OCI-M2 (cell line): Measurements from ENCODE around the gene LEFTY1.
"Not testable (repeated sequence)": the region's sequence is repeated elsewhere in the genome, so short reads cannot be mapped to it uniquely, and the experiment has no call there.

Source experiments
- DNase-seq: peaks from one replicate; lab custom pipeline; 2025; ENCODE audit not compliant: unreplicated experiment; lab: John Stamatoyannopoulos, UW

The LEFTY1 gene

DNA sequence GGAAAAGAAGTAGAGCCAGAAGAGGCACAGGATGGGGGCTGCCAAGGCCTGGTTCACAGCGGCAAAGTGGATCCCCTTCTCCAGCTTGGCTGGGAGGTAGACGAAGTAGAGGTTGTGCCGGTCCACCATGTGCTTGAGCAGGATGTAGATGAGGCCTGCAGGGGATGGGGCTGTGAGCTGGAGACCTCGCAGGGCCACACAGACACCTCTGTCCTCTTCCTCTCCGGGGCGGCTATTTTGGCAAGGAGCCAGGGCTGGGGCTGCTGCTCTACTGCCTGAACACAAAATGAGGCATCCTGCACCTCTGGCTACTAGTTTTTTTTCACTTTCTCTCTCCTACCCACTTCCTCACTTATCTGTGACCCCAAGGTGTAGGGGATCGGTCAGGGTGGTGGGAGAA is 39.0 kb downstream of the LEFTY1 start:
- no peak for DNase-seq

GRCh38 chr1:225848030-225848955 is 40.7 kb downstream of the LEFTY1 start:
- no peak for DNase-seq

DNA sequence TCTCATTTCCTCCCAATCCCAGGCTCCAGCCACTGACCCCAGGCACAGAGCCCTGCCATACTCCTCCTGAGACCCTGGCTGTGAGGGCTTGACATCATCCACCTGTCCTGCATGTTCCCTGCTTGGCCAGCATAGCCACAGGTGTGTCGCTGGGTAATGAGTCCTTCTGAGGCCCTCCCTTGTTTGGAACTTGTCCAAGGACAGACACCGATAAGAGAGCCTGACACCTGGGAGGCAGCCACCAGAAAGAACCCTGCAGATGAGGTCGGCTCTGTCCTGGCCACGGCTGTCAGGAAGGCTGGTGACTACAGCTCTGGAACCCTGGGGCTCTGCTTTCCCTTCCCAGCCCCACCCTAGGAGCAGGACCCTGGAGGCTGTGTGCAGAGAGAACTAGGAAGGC is 41.3 kb downstream of the LEFTY1 start:
- no peak for DNase-seq

DNA sequence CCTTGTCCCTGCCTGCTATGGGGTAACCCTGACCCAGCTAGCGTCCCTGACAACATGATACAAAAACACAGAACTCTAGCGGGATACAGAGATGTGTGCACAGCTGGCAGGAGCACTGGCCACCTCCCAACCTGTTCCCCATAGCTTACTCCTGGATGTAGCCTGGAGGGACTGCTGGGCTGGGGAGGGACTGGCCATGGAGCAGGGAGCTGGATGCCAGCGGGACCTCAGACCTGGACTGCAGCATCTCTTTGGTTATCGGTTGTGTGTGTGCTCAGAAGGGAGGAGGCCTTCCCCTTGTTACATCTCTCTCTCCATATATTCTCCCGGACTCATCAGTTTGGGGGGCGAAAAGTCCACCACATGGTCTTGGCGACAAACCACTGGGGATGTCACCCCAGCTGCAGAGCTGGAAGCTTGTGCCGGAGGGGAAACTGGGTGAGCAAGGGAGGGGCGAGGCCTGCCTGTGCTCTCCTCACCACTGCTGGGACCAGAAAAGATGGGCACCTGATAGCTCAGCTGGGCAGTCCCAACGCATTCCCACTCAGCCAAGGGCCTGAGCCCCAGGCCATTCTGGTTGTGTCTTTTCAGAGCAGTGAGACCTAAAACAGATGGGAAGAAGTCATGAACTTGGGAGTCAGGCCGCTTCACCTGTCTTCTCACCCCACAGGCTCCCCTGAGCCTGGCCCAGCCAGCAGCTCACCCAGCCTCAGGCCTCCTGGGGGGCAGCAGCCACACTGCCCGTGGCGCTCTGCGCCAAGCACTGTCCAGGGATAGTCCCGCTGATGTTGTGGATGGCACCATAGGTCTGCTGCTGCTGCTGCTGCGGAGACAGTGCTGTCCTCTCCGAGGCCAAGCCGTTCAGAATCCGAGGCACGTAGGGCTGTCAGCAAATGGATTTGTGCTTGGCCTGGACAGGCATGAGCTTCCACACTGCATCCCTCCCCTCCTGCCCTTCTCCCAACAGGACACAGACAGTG is 42.3 kb downstream of the LEFTY1 start:
- no peak for DNase-seq

GRCh38 chr1:225845571-225846259 is 43.2 kb downstream of the LEFTY1 start:
- DNase-seq: no peak

GRCh38 chr1:225845097-225845496 is 43.8 kb downstream of the LEFTY1 start:
- no peak for DNase-seq

- DNase-seq: no peak
Measured at GRCh38 chr1:225844236-225845061, 44.5 kb downstream of the LEFTY1 start.

- no peak for DNase-seq
Measured at GRCh38 chr1:225843426-225843795, 45.5 kb downstream of the LEFTY1 start.

DNA sequence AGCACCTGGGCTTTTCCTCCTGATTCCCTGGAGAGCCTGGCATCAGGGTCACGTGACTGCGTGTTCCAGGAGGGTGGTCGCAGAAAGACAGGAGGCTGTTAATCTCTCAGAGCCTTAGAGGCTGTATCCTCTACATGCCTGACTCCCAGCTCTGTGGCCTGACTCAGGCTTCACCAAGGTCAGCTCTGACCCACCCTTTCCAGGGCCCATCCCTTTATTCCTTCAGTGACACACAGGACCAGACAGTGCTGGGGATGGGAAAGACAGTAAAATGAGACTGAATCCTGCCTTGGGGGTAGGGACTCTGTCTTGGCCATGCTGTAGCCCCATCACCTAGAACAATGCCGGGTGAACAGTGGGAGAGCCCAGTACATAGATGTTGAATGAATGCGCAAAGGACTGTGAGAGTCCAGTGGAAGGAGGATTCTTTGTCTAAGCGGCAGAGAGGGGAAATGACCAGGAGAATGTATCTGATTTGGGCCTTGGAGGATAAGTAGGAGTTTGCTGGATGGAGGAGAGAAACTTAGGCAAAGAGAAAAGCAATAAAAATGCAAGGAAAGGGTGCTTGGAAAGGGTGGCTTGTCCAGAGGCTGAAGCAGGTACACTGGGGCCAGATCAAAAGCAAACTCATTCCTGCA is 46.0 kb downstream of the LEFTY1 start:
- no peak for DNase-seq

- DNase-seq: no peak
Measured at GRCh38 chr1:225842074-225842473, 46.9 kb downstream of the LEFTY1 start.

DNA sequence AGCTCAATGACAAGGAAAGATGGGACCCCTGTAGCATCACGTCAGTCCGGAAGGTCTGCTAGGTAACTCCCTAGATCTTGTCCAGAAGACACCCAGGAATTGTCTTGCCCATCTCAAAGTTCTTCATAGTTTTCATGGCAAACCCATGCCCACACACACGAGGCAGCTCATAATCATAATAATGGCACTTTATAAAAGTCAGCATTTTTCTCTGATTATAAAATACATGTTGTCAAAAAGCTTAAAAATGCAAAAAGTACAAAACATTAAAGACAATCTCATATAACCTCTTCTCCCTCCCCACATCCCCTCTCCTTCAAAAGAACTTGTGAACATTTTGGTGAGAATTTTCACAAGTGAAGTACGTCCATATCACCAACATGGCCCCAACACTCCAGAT is 48.2 kb downstream of the LEFTY1 start:
- no peak for DNase-seq

DNA sequence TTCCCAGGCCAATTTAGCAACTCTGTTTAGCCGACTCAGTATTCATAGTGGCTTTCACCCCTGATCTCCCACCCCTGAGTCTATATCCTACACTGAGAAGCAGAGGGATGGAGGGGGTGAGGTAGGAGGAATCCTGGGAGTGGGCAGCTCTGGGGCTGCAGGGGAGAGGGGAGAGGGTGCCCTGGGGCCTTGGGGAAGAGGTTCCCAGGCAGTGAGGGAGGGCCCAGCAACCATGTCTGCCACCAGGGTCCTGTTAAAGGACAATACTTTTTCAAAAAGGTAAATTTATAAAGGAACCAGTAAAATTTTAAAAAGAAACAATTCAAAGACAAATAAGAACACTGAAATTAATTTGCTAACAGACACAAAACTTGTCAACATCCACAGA is 48.7 kb downstream of the LEFTY1 start:
- no peak for DNase-seq

DNA sequence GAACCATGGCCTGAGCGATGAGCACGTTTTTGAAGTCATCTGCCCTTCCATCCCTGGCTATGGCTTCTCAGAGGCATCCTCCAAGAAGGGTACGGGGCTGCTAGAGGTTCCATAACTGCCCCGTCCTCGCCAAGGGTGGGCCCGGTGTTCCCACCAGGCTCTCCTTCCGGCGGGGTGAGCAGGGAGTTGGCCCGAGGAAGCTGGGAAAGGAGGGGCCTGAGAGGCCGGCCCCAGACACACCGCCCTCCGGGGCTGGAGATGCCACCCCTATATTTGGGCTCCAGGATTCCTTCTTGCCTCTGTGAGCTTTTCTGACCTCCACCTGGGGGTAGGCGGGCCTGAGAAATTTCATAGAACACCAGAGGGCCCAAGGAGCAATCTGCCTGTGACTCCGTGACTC is 50.2 kb downstream of the LEFTY1 start:
- DNase-seq: no peak

GRCh38 chr1:225836296-225836695 is 52.6 kb downstream of the LEFTY1 start:
- not testable (repeated sequence) for DNase-seq
